HEK293T (cell line): ENCODE measurements around the gene CMTM7.

Experiments used
- ARNT ChIP-seq: fragments of 450-650 bp; IDR thresholded peaks from 2 replicates; pipeline ENCODE4 v1.6.1; 2017; ENCODE audit warnings: mild to moderate bottlenecking
- BHLHE40 ChIP-seq: fragments of 450-650 bp; IDR thresholded peaks from 2 replicates; pipeline ENCODE4 v1.6.1; 2016; ENCODE audit warnings: mild to moderate bottlenecking, moderate library complexity, borderline replicate concordance
- ELF4 ChIP-seq: fragments of 450-650 bp; IDR thresholded peaks from 2 replicates; pipeline ENCODE4 v1.6.1; 2017; ENCODE audit warnings: antibody characterized with exemption
- FOXA1 ChIP-seq: fragments of 450-650 bp; IDR thresholded peaks from 2 replicates; pipeline ENCODE4 v1.6.1; 2016; ENCODE audit warnings: mild to moderate bottlenecking
- FOXK2 ChIP-seq: fragments of 450-650 bp; IDR thresholded peaks from 2 replicates; pipeline ENCODE4 v1.6.1; 2016; ENCODE audit warnings: mild to moderate bottlenecking
- FOXM1 ChIP-seq: fragments of 450-650 bp; IDR thresholded peaks from 2 replicates; pipeline ENCODE4 v1.6.1; 2017; ENCODE audit warnings: mild to moderate bottlenecking, borderline replicate concordance
- HDGF ChIP-seq: fragments of 450-650 bp; IDR thresholded peaks from 2 replicates; pipeline ENCODE4 v1.6.1; 2017; ENCODE audit warnings: antibody characterized with exemption, borderline replicate concordance
- L3MBTL2 ChIP-seq: fragments of 450-650 bp; conservative IDR thresholded peaks from 2 replicates; pipeline ENCODE4 v1.6.1; 2016; ENCODE audit warnings: mild to moderate bottlenecking
- LEF1 ChIP-seq: fragments of 450-650 bp; IDR thresholded peaks from 2 replicates; pipeline ENCODE4 v1.6.1; 2017; ENCODE audit warnings: mild to moderate bottlenecking, borderline replicate concordance
- PKNOX1 ChIP-seq: fragments of 450-650 bp; IDR thresholded peaks from 2 replicates; pipeline ENCODE4 v1.6.1; 2016
- SP1 ChIP-seq: fragments of 450-650 bp; IDR thresholded peaks from 2 replicates; pipeline ENCODE4 v1.6.1; 2017
- SUZ12 ChIP-seq: fragments of 450-650 bp; IDR thresholded peaks from 2 replicates; pipeline ENCODE4 v1.6.1; 2016; ENCODE audit warnings: mild to moderate bottlenecking
- TARDBP ChIP-seq: fragments of 450-650 bp; IDR thresholded peaks from 2 replicates; pipeline ENCODE4 v1.6.1; 2016
- ZNF384 ChIP-seq: fragments of 450-650 bp; IDR thresholded peaks from 2 replicates; pipeline ENCODE4 v1.6.1; 2016

- no peak for TF ChIP-seq TARDBP
- TF ChIP-seq PKNOX1, result no peak
- no peak for TF ChIP-seq ELF4
- TF ChIP-seq SUZ12, result no peak
- no peak for TF ChIP-seq FOXM1
- no peak for TF ChIP-seq SP1
- TF ChIP-seq FOXA1, result no peak
- TF ChIP-seq ARNT, result no peak
- TF ChIP-seq ZNF384, result no peak
- no peak for TF ChIP-seq FOXK2
- TF ChIP-seq LEF1, result no peak
- no peak for TF ChIP-seq HDGF
- TF ChIP-seq BHLHE40, result no peak
- TF ChIP-seq L3MBTL2, result no peak
Measured at GRCh38 chr3:32349184-32349583, 42.5 kb upstream of the CMTM7 start.
